PC-9 (cell line): ENCODE data around the gene DBH.

Source experiments
- EZH2 ChIP-seq: fragments of 200-600 bp; sonication (generic); IDR thresholded peaks from 2 replicates; pipeline ENCODE4 v1.8.0; 2017; ENCODE audit warnings: antibody characterized with exemption, low read depth
- TF ChIP-seq, protein P1 (sequence below): fragments of 200-600 bp; sonication (generic); conservative IDR thresholded peaks from 2 replicates; pipeline ENCODE4 v1.6.1; 2017; ENCODE audit warnings: mixed run types, antibody characterized with exemption, mild to moderate bottlenecking, moderate library complexity

DNA sequence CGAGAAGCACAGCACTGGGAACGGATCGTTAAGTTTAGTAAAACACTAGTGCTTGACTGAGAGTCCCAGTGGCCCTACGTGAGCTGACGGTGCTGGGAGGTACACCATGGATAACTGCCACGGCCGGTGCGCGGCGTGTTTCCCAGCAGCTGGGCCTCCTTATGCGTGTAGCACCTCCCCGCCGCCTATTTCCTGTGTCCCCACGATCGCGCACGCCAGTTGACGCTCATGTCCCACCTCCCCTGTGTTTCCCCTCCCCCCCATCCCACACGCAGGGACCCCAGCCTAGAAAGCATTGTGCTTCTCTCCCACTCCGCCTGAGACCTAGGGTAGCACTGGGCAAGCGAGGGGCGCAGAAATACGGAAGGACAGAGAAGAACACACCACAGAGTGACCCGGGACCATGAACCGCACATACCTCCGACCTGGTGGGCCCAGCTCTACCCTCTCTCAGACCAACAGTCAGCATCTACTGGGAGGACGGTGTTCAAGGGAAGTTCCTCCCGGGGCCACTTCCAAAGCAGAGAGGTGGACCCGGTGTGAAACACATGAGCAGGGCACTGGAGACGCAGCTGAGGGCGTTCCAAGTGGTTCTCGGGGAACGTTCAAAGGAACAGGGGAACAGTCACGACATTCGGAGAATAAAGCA lies 45.6 kb downstream of the DBH start:
- TF ChIP-seq, protein P1, sequence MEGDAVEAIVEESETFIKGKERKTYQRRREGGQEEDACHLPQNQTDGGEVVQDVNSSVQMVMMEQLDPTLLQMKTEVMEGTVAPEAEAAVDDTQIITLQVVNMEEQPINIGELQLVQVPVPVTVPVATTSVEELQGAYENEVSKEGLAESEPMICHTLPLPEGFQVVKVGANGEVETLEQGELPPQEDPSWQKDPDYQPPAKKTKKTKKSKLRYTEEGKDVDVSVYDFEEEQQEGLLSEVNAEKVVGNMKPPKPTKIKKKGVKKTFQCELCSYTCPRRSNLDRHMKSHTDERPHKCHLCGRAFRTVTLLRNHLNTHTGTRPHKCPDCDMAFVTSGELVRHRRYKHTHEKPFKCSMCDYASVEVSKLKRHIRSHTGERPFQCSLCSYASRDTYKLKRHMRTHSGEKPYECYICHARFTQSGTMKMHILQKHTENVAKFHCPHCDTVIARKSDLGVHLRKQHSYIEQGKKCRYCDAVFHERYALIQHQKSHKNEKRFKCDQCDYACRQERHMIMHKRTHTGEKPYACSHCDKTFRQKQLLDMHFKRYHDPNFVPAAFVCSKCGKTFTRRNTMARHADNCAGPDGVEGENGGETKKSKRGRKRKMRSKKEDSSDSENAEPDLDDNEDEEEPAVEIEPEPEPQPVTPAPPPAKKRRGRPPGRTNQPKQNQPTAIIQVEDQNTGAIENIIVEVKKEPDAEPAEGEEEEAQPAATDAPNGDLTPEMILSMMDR, result no peak
- no peak for TF ChIP-seq EZH2
